Measurements from ENCODE around the gene EPHB2. TPM values are rescaled to one million over a fixed set of nuclear protein-coding genes. Genes with fewer than 3 reads are reported as not detected.
"Not testable (repeated sequence)": the region's sequence is repeated elsewhere in the genome, so short reads cannot be mapped to it uniquely, and the experiment has no call there.

The EPHB2 gene
- total RNA-seq: 10 to 100 TPM; 22.7 to 76.7 (median 70.8) TPM
- long read RNA-seq, donor 1, partial matches to known transcripts: 8 of 18 reads
- long read RNA-seq, donor 1, other reads (novel, unspliced or antisense): 9 of 18 reads
- long read RNA-seq, donor 2, partial matches to known transcripts: 6 of 17 reads
- long read RNA-seq, donor 2, other reads (novel, unspliced or antisense): 11 of 17 reads

DNA sequence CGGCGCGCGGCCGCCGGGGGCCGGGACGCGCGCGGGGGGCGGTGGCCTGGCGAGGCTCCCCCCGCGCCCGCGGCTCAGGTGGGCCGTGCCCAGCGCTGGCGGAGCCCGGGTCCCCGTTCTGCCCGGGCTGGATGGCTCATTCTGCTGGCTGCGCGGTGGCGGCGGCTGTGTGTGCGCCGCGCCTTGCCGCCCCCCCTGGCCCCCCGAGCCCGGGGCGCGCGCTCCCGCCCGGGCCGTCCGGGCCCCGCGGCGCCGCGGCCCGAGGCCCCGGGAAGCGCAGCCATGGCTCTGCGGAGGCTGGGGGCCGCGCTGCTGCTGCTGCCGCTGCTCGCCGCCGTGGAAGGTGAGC, at the start of gene EPHB2:
Gene EPHB2, plus strand, starts transcription at position 139 of the 349 bp plus-strand sequence. Its CDS starts 144 bp downstream, at position 283.
- Histone ChIP-seq H3K4me3 (peak within 1 kb of the TSS; percentile 32), H3K9me3 (no peaks in the 10 kb centered on the region), H3K36me3 (ENCODE audit: low read depth) (no peaks in the 10 kb centered on the region), H3K4me1 (ENCODE audit: low read depth) (peaks cover 23% of the 10 kb centered on the region)
- TF ChIP-seq, protein P1, sequence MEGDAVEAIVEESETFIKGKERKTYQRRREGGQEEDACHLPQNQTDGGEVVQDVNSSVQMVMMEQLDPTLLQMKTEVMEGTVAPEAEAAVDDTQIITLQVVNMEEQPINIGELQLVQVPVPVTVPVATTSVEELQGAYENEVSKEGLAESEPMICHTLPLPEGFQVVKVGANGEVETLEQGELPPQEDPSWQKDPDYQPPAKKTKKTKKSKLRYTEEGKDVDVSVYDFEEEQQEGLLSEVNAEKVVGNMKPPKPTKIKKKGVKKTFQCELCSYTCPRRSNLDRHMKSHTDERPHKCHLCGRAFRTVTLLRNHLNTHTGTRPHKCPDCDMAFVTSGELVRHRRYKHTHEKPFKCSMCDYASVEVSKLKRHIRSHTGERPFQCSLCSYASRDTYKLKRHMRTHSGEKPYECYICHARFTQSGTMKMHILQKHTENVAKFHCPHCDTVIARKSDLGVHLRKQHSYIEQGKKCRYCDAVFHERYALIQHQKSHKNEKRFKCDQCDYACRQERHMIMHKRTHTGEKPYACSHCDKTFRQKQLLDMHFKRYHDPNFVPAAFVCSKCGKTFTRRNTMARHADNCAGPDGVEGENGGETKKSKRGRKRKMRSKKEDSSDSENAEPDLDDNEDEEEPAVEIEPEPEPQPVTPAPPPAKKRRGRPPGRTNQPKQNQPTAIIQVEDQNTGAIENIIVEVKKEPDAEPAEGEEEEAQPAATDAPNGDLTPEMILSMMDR (IDR thresholded peaks at IDR 0.05): no peak
- intact Hi-C loops (cut with DNase I, micrococcal nuclease): no loop called here
- ATAC-seq (peak; percentile 56), DNase-seq (peak in 2 of 3 donors; percentile 61 to 77)

DNA sequence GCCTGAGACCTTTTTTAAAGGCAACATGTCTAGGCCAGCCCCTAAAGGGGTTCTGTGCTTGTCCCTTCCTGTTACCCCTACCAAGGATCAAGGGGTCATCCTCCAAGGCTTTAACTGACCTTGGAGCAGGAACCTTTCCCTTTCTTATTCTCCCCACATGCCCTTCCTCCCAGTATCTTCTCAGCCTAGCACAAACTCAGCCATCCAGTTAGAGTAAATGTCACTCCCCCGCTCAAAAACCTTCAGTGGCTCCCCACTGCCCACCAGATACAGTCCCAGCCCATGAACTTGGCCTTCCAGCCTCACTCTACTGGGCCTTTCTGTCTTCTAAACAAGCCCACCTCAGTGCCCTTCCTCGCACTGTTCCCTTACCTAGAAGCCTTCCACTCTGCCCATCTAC, 48.8 kb upstream of the EPHB2 start:
- ATAC-seq (no peak), DNase-seq (no peak)
- no peaks in the 10 kb centered on the region for H3K4me1 ChIP-seq (ENCODE audit: low read depth)
- TF ChIP-seq, protein P1 (IDR thresholded peaks at IDR 0.05): no peak
- no peaks in the 10 kb centered on the region for H3K9me3 ChIP-seq
- H3K4me3 ChIP-seq: no peak overlapping the region
- intact Hi-C loops (cut with DNase I, micrococcal nuclease): no loop called here
- H3K36me3 ChIP-seq (ENCODE audit: low read depth): no peaks in the 10 kb centered on the region

DNA sequence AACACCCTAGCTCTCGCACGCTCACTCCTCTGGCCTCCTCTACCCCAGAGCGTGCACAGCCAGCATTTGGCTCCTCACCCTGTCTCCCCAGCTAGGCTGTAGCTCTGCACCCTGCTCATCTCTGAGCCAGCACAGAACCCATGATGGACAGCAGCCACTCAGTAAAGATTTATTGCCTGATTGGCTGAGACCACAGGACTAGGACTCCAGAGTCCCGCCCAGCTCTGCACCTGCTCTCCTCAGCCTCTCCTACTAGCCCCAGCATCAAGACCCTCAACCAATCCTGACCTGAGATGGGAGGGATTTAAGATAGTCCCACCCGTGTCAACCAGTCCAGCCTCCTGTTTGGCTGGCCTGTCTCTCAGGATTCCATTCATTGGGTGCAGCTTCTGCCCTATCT, 48.3 kb upstream of the EPHB2 start:
- H3K4me3 ChIP-seq: no peak overlapping the region
- ATAC-seq (peak; percentile 85), DNase-seq (no peak)
- TF ChIP-seq, protein P1 (IDR thresholded peaks at IDR 0.05): no peak
- H3K4me1 ChIP-seq (ENCODE audit: low read depth): no peaks in the 10 kb centered on the region
- intact Hi-C loops (cut with DNase I, micrococcal nuclease): no loop called here
- H3K9me3 ChIP-seq: no peaks in the 10 kb centered on the region
- H3K36me3 ChIP-seq (ENCODE audit: low read depth): no peaks in the 10 kb centered on the region

DNA sequence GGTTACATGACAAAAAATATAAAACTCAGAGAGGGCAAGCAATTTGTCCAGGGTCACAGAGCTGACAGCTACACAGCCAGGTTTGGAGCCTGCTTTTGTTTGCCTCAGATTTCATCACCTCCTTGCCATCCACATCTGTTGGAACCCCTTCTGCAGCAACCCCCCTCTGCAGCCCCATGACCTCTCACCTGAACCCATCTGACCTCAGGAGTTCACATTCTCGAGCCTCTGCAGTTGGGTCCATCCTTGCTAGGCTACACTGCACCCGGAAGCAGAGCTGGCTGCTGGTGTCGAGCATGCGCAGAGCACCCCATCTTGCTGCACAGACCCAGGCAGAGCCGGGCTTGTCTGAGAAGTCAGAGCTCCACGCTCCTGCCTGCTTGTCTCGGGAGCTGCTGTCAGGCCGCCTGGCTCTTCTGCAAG, 47.6 kb upstream of the EPHB2 start:
- intact Hi-C loops (cut with DNase I, micrococcal nuclease): no loop called here

DNA sequence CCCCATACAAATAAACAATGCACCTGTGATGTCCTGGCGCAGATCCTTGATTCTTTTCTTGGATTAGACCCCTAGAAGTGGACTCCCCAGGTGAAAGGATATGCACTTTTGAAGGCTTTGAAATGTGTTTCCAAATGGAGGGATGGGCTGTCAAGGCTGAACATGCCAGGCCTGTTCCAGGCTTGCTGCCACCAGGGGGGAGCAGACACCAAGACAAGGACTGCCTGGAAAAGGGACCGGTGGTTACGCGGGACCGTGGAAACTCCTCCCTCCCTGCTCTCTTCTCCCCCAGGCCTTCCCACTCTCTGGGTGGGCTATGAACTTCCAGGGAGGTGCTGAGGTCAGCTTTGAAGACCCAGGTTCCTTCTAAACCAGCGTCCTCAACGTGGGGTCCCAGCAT, 44.9 kb upstream of the EPHB2 start:
- intact Hi-C loops (cut with DNase I, micrococcal nuclease): no loop called here
- no peaks in the 10 kb centered on the region for H3K36me3 ChIP-seq (ENCODE audit: low read depth)
- ATAC-seq (peak; percentile 53), DNase-seq (peak in 2 of 3 donors; percentile 69 to 72)
- TF ChIP-seq, protein P1 (IDR thresholded peaks at IDR 0.05): no peak
- no peaks in the 10 kb centered on the region for H3K4me1 ChIP-seq (ENCODE audit: low read depth)
- no peak overlapping the region for H3K4me3 ChIP-seq
- no peaks in the 10 kb centered on the region for H3K9me3 ChIP-seq

More for the DNA sequence above, 47.6 kb upstream of the EPHB2 start:
- Histone ChIP-seq H3K9me3 (no peaks in the 10 kb centered on the region), H3K4me1 (ENCODE audit: low read depth) (no peaks in the 10 kb centered on the region), H3K36me3 (ENCODE audit: low read depth) (no peaks in the 10 kb centered on the region), H3K4me3 (no peak overlapping the region)
- ATAC-seq (no peak), DNase-seq (no peak)
- TF ChIP-seq, protein P1 (IDR thresholded peaks at IDR 0.05): no peak

DNA sequence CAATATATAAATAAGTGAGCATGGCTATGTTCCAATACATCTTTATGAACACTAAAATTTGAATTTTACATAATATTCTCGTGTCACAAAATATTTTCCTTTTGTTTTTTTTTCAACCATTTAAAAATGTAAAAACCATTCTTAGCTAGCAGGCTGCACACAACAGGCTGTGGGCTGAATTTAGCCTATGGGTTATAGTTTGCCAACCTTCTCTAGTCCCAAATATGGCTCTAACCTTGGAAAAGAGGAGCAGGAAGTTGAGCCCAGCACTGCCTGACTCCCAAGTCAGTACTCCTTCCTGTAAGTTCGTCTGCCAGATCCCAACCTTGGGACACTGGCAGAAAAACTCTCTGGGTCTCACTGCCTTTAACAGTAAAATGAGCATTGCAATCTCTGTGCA, 44.2 kb upstream of the EPHB2 start:
- H3K4me3 ChIP-seq: no peak overlapping the region
- no peak for DNase-seq
- no peaks in the 10 kb centered on the region for H3K9me3 ChIP-seq
- intact Hi-C loops (cut with DNase I, micrococcal nuclease): no loop called here
- no peaks in the 10 kb centered on the region for H3K36me3 ChIP-seq (ENCODE audit: low read depth)
- no peak for ATAC-seq
- H3K4me1 ChIP-seq (ENCODE audit: low read depth): no peaks in the 10 kb centered on the region
- TF ChIP-seq, protein P1 (IDR thresholded peaks at IDR 0.05): no peak

DNA sequence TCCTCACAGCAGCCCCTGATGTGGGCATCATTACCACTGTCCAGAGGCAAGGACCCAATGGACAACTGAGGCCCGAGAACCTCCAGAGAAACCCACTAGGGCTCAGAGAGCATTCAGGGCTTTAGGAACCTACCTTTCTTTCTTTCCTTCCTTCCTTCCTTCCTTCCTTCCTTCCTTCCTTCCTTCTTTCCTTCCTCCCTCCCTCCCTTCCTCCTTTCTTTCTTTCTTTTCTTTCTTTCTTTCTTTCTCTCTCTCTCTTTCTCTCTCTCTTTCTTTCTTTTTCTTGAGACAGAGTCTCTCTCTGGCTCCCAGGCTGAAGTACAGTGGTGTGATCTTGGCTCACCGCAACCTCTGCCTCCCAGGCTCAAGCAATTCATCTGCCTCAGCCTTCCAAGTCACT, 41.8 kb upstream of the EPHB2 start:
- intact Hi-C loops (cut with DNase I, micrococcal nuclease): not testable (repeated sequence)

More for the DNA sequence above, 41.8 kb upstream of the EPHB2 start:
- not testable (repeated sequence) for ATAC-seq; H3K4me3 ChIP-seq; H3K4me1 ChIP-seq (ENCODE audit: low read depth); H3K36me3 ChIP-seq (ENCODE audit: low read depth); DNase-seq; H3K9me3 ChIP-seq
